HepG2 (cell line): ENCODE measurements around the gene AKR1C4. TPM values are rescaled to one million over a fixed set of nuclear protein-coding genes. Genes with fewer than 3 reads are reported as not detected.
A peak's percentile ranks its signal among the peaks of the same experiment; 100 is the strongest.

Source experiments
- BCL6 ChIP-seq: IDR thresholded peaks from 2 replicates; pipeline ENCODE4 v1.6.1; 2016; ENCODE audit warnings: missing genetic modification reagents, missing compliant biosample characterization
- E2F1 ChIP-seq: sonication (generic); formaldehyde crosslinking; IDR thresholded peaks from 2 replicates; pipeline ENCODE4 v1.5.0; 2020; ENCODE audit warnings: missing genetic modification reagents
- HMG20A ChIP-seq: IDR thresholded peaks from 2 replicates; pipeline ENCODE4 v1.6.1; 2016; ENCODE audit warnings: borderline replicate concordance
- PPARG ChIP-seq: conservative IDR thresholded peaks from 2 replicates; pipeline ENCODE4 v1.6.1; 2016; ENCODE audit warnings: missing biosample characterization, missing genetic modification reagents
- RARA ChIP-seq: IDR thresholded peaks from 2 replicates; pipeline ENCODE4 v1.6.1; 2016; ENCODE audit warnings: missing genetic modification reagents, missing compliant biosample characterization
- REPIN1 ChIP-seq: sonication (generic); formaldehyde crosslinking; IDR thresholded peaks from 2 replicates; pipeline ENCODE4 v1.8.0; 2022; ENCODE audit warnings: missing genetic modification reagents, low read depth, mild to moderate bottlenecking, borderline replicate concordance
- RFXANK ChIP-seq: IDR thresholded peaks from 2 replicates; pipeline ENCODE4 v1.6.1; 2016
- SMARCE1 ChIP-seq: fragments of 450-650 bp; IDR thresholded peaks from 2 replicates; pipeline ENCODE4 v1.6.1; 2017; ENCODE audit warnings: borderline replicate concordance
- SP2 ChIP-seq: sonication (generic); formaldehyde crosslinking; IDR thresholded peaks from 2 replicates; pipeline ENCODE4 v1.5.1; 2020; ENCODE audit warnings: mild to moderate bottlenecking, missing genetic modification reagents
- TCF7 ChIP-seq: sonication (generic); IDR thresholded peaks from 2 replicates; pipeline ENCODE4 v1.6.1; 2016; ENCODE audit warnings: antibody characterized with exemption, low read depth
- TCF7L2 ChIP-seq: IDR thresholded peaks from 2 replicates; pipeline ENCODE4 v1.6.1; 2011; ENCODE audit warnings: mild to moderate bottlenecking, low read depth, low read length, moderate library complexity
- TEAD3 ChIP-seq: optimal IDR thresholded peaks from 2 replicates; pipeline ENCODE3; 2016; ENCODE audit warnings: borderline replicate concordance
- TRIM24 ChIP-seq: sonication (generic); formaldehyde crosslinking; IDR thresholded peaks from 2 replicates; pipeline ENCODE4 v1.8.0; 2022; ENCODE audit warnings: mild to moderate bottlenecking, missing genetic modification reagents
- ZBTB43 ChIP-seq: sonication (generic); formaldehyde crosslinking; conservative IDR thresholded peaks from 2 replicates; pipeline ENCODE4 v1.4.0; 2020; ENCODE audit warnings: missing genetic modification reagents
- ZBTB7A ChIP-seq: sonication (generic); formaldehyde crosslinking; IDR thresholded peaks from 2 replicates; pipeline ENCODE4 v1.8.0; 2022; ENCODE audit warnings: mild to moderate bottlenecking, missing genetic modification reagents
- ZBTB7B ChIP-seq: sonication (generic); formaldehyde crosslinking; IDR thresholded peaks from 2 replicates; pipeline ENCODE4 v1.4.0; 2020; ENCODE audit warnings: missing genetic modification reagents
- ZNF30 ChIP-seq: sonication (generic); formaldehyde crosslinking; IDR thresholded peaks from 2 replicates; pipeline ENCODE4 v1.5.0; 2020; ENCODE audit warnings: mild to moderate bottlenecking, missing genetic modification reagents
- ZNF44 ChIP-seq: sonication (generic); formaldehyde crosslinking; IDR thresholded peaks from 2 replicates; pipeline ENCODE4 v1.5.1; 2020; ENCODE audit warnings: mild to moderate bottlenecking, missing genetic modification reagents
- ZNF598 ChIP-seq: sonication (generic); formaldehyde crosslinking; IDR thresholded peaks from 2 replicates; pipeline ENCODE4 v1.5.1; 2020; ENCODE audit warnings: mild to moderate bottlenecking, missing genetic modification reagents, borderline replicate concordance
- ZNF644 ChIP-seq: IDR thresholded peaks from 2 replicates; pipeline ENCODE4 v1.6.1; 2016; ENCODE audit warnings: low read depth
- ZNF709 ChIP-seq: sonication (generic); formaldehyde crosslinking; IDR thresholded peaks from 2 replicates; pipeline ENCODE4 v1.5.0; 2020; ENCODE audit warnings: mild to moderate bottlenecking, missing genetic modification reagents
- ZNF75D ChIP-seq: sonication (generic); formaldehyde crosslinking; IDR thresholded peaks from 2 replicates; pipeline ENCODE4 v1.8.1; 2023; ENCODE audit warnings: missing genetic modification reagents, mild to moderate bottlenecking, borderline replicate concordance
- ZNF761 ChIP-seq: sonication (generic); formaldehyde crosslinking; conservative IDR thresholded peaks from 2 replicates; pipeline ENCODE4 v1.4.0; 2020; ENCODE audit warnings: mild to moderate bottlenecking, missing genetic modification reagents
- ZNF780A ChIP-seq: sonication (generic); formaldehyde crosslinking; IDR thresholded peaks from 2 replicates; pipeline ENCODE4 v1.8.0; 2022; ENCODE audit warnings: mild to moderate bottlenecking, missing genetic modification reagents, moderate library complexity
- ZNF850 ChIP-seq: sonication (generic); formaldehyde crosslinking; conservative IDR thresholded peaks from 2 replicates; pipeline ENCODE4 v1.9.0; 2021; ENCODE audit warnings: mild to moderate bottlenecking, missing genetic modification reagents
- polyA plus RNA-seq, 8 experiments: library from polyadenylated mRNA; depleted of rRNA in 3 of 8; stranded (reverse) in 7 of 8; unstranded in 1 of 8; fragments of >200 nt; fragmentation: Illumina TruSeq in 4 of 8; extraction: Trizol in 4 of 8; gene quantifications; 2 replicates each; pipeline versions ENCODE4 v1.2.1 to v1.2.3, GENCODE V29; 2011 to 2016; ENCODE audit warnings: low read depth in 4 of 8, missing spikeins in 1 of 8, mixed read lengths in 1 of 8; ENCODE audit not compliant: insufficient read depth in 1 of 8
- total RNA-seq, 5 experiments: library from RNA; depleted of rRNA; stranded (reverse); fragments of >200 nt; fragmentation: Illumina TruSeq; extraction: Trizol; gene quantifications; 2 replicates each; pipeline ENCODE4 v1.2.3, GENCODE V29; 2016; ENCODE audit warnings: low read depth in 1 of 5
- TF ChIP-seq, protein P1 (sequence below): sonication (generic); formaldehyde crosslinking; IDR thresholded peaks from 2 replicates; pipeline ENCODE4 v1.5.0; 2020; ENCODE audit warnings: mild to moderate bottlenecking, missing genetic modification reagents
- TF ChIP-seq, protein P2 (sequence below): sonication (generic); formaldehyde crosslinking; IDR thresholded peaks from 2 replicates; pipeline ENCODE4 v1.8.0; 2022; ENCODE audit warnings: low read depth, missing genetic modification reagents

Gene AKR1C4
- total and polyA plus RNA-seq, 2 of the 13 experiments (the other 11 are each of a cell fraction or from before 2014, with no cell fraction given) = 0.18 to 1.3 TPM

DNA sequence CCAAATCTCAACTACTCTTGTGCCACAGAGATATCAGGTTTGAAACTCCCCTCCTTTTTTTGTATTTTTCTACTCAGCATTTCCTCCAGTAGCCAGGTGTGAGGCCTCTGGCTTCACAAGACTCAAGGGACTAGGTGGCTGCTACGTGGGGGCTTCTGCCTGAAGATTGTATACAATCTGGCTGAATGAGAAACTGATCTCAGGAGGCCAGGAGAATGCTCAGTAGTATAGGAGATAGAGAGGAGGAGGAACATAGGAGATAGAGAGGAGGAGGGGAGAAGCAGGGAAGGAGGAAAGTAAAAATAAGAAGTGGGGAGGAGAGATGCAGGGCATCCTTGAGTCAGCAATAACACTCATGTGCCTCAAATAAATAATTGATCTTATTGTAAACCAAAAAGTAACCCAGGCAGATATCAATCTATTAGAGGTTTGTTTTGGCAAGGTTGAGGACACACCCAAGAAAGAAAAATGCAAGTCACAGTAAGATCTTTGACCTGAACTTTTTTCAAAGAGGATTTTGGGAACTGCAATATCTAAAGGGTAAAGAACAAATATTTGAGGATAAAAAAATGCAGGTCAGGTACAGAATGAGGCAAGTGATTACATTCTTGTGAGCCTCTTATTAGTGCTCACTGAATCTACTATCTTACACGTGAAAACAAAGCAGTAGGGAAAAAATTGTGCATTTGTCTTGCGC lies 48.5 kb upstream of the AKR1C4 start (continued):
- TF ChIP-seq RARA (CRISPR knock-in tag) = peak; percentile 88
- 0 out of 2 replicates have a peak, but pooled peaks have one; percentile 36 for TF ChIP-seq TCF7L2
- no peak for TF ChIP-seq ZNF850 (CRISPR knock-in tag)
- TF ChIP-seq ZNF598 (CRISPR knock-in tag) = no peak
- no peak for TF ChIP-seq ZNF44 (CRISPR knock-in tag)
- peak; percentile 85 for TF ChIP-seq TCF7
- no peak for TF ChIP-seq ZNF761 (CRISPR knock-in tag)
- no peak for TF ChIP-seq SMARCE1
- TF ChIP-seq ZNF644 (CRISPR knock-in tag) = no peak
- no peak for TF ChIP-seq ZNF75D (CRISPR knock-in tag)
- TF ChIP-seq, protein P1, sequence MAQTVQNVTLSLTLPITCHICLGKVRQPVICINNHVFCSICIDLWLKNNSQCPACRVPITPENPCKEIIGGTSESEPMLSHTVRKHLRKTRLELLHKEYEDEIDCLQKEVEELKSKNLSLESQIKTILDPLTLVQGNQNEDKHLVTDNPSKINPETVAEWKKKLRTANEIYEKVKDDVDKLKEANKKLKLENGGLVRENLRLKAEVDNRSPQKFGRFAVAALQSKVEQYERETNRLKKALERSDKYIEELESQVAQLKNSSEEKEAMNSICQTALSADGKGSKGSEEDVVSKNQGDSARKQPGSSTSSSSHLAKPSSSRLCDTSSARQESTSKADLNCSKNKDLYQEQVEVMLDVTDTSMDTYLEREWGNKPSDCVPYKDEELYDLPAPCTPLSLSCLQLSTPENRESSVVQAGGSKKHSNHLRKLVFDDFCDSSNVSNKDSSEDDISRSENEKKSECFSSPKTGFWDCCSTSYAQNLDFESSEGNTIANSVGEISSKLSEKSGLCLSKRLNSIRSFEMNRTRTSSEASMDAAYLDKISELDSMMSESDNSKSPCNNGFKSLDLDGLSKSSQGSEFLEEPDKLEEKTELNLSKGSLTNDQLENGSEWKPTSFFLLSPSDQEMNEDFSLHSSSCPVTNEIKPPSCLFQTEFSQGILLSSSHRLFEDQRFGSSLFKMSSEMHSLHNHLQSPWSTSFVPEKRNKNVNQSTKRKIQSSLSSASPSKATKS (CRISPR knock-in tag) = 0 out of 2 replicates have a peak, but pooled peaks have one; percentile 23
- TF ChIP-seq ZBTB7A = no peak
- TF ChIP-seq BCL6 (CRISPR knock-in tag) = peak; percentile 69; the same call in 1 of the 2 replicates
- no peak for TF ChIP-seq TRIM24 (CRISPR knock-in tag)
- no peak for TF ChIP-seq ZNF780A (CRISPR knock-in tag)
- TF ChIP-seq TEAD3 (CRISPR knock-in tag) = peak; percentile 53
- no peak for TF ChIP-seq REPIN1 (CRISPR knock-in tag)
- TF ChIP-seq HMG20A (CRISPR knock-in tag) = peak; percentile 78
- TF ChIP-seq E2F1 = no peak
- peak; percentile 53; the same call in 1 of the 2 replicates for TF ChIP-seq ZBTB43 (CRISPR knock-in tag)
- TF ChIP-seq SP2 = no peak
- no peak for TF ChIP-seq ZNF709
- no peak for TF ChIP-seq ZBTB7B (CRISPR knock-in tag)
- TF ChIP-seq ZNF30 = no peak
- no peak for TF ChIP-seq RFXANK (CRISPR knock-in tag)
- TF ChIP-seq, protein P2, sequence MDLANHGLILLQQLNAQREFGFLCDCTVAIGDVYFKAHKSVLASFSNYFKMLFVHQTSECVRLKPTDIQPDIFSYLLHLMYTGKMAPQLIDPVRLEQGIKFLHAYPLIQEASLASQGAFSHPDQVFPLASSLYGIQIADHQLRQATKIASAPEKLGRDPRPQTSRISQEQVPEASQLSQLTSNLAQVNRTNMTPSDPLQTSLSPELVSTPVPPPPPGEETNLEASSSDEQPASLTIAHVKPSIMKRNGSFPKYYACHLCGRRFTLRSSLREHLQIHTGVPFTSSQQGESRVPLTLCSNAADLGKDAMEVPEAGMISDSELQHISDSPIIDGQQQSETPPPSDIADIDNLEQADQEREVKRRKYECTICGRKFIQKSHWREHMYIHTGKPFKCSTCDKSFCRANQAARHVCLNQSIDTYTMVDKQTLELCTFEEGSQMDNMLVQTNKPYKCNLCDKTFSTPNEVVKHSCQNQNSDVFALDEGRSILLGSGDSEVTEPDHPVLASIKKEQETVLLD (CRISPR knock-in tag) = no peak
- TF ChIP-seq PPARG = peak; percentile 89
